HG03103 (cell line): ENCODE data around the gene CSN2.
A peak's percentile ranks its signal among the peaks of the same experiment; 100 is the strongest.
"Not testable (repeated sequence)": the region's sequence is repeated elsewhere in the genome, so short reads cannot be mapped to it uniquely, and the experiment has no call there.

Experiments
- ATAC-seq: cut with Tn5 transposase; IDR thresholded peaks from one replicate; pipeline ENCODE4 v1.9.1; 2021; ENCODE audit warnings: low read depth; ENCODE audit not compliant: unreplicated experiment

Gene CSN2

GRCh38 chr4:69965628-69966027 lies at the start of gene CSN2:
Gene CSN2, minus strand, starts transcription at chr4:69965728. Its CDS starts 4,733 bp downstream, at chr4:69960995.
- no peak for ATAC-seq

GRCh38 chr4:70008771-70009170 lies 43.2 kb upstream of the CSN2 start:
- ATAC-seq: no peak

GRCh38 chr4:70002507-70002906 lies 37.0 kb upstream of the CSN2 start:
- ATAC-seq: no peak

- ATAC-seq: no peak
Measured at GRCh38 chr4:70000711-70001110, 35.2 kb upstream of the CSN2 start.

GRCh38 chr4:69999420-69999819 lies 33.9 kb upstream of the CSN2 start:
- ATAC-seq: no peak

- no peak for ATAC-seq
Measured at GRCh38 chr4:69995526-69996016, 30.0 kb upstream of the CSN2 start, which contains the start of gene STATH. Gene STATH, plus strand, starts transcription at chr4:69995966. Its CDS starts 2,472 bp downstream, at chr4:69998438.

GRCh38 chr4:69994782-69995181 lies 29.3 kb upstream of the CSN2 start:
- no peak for ATAC-seq

- no peak for ATAC-seq
Measured at GRCh38 chr4:69991016-69991415, 25.5 kb upstream of the CSN2 start.

- ATAC-seq: no peak
Measured at GRCh38 chr4:69986663-69987062, 21.1 kb upstream of the CSN2 start.

- no peak for ATAC-seq
Measured at GRCh38 chr4:69984030-69984443, 18.5 kb upstream of the CSN2 start.

GRCh38 chr4:69977582-69977981 lies 12.1 kb upstream of the CSN2 start:
- ATAC-seq: no peak

GRCh38 chr4:69974631-69975030 lies 9.1 kb upstream of the CSN2 start:
- no peak for ATAC-seq

GRCh38 chr4:69970071-69970470 lies 4.5 kb upstream of the CSN2 start:
- no peak for ATAC-seq

- no peak for ATAC-seq
Measured at GRCh38 chr4:69957209-69957608, 8.3 kb downstream of the CSN2 start.

GRCh38 chr4:69951602-69952001 lies 13.9 kb downstream of the CSN2 start:
- no peak for ATAC-seq

GRCh38 chr4:69936566-69936965 lies 29.0 kb downstream of the CSN2 start:
- no peak for ATAC-seq

- no peak for ATAC-seq
Measured at GRCh38 chr4:69934150-69934549, 31.4 kb downstream of the CSN2 start.

- ATAC-seq: no peak
Measured at GRCh38 chr4:69930768-69931167, 34.8 kb downstream of the CSN2 start, which contains the start of gene CSN1S1. Gene CSN1S1, plus strand, starts transcription at chr4:69931068. Its CDS starts 1,488 bp downstream, at chr4:69932556.

GRCh38 chr4:69923782-69924410 lies 41.6 kb downstream of the CSN2 start:
- not testable (repeated sequence) for ATAC-seq

GRCh38 chr4:69920874-69921273 lies 44.7 kb downstream of the CSN2 start:
- ATAC-seq: no peak

GRCh38 chr4:69910016-69910782 lies 55.3 kb downstream of the CSN2 start:
- ATAC-seq: peak; percentile 79

- ATAC-seq: no peak
Measured at GRCh38 chr4:69909195-69909594, 56.3 kb downstream of the CSN2 start.
